ENCODE data around the gene TIE1.

The TIE1 gene

GRCh38 chr1:43348809-43349593 is 48.2 kb downstream of the TIE1 start:
- no peak for TF ChIP-seq CTCF (IDR thresholded peaks at IDR 0.05)
- H3K27ac ChIP-seq: peak overlapping the region; percentile 96
- H3K9me3 ChIP-seq (ENCODE audit: control insufficient read depth, low read length): no peaks in the 10 kb centered on the region
- H3K27me3 ChIP-seq (ENCODE audit: control insufficient read depth, insufficient read depth, low read length): no peaks in the 10 kb centered on the region
- H3K4me2 ChIP-seq (ENCODE audit: low read length): peak overlapping the region; percentile 90
- H3K36me3 ChIP-seq (ENCODE audit: control insufficient read depth, insufficient read depth, low read length): no peaks in the 10 kb centered on the region
- H3K4me1 ChIP-seq: peaks cover 3% of the 10 kb centered on the region
- H3K79me2 ChIP-seq: no peaks in the 10 kb centered on the region
- no peak overlapping the region for H3K9ac ChIP-seq
- H2AFZ ChIP-seq: peak overlapping the region; percentile 94
- peak overlapping the region; percentile 56 for H3K4me3 ChIP-seq (ENCODE audit: low read depth, low read length)

GRCh38 chr1:43349594-43350306 is 49.0 kb downstream of the TIE1 start:
- no peaks in the 10 kb centered on the region for H3K27me3 ChIP-seq (ENCODE audit: control insufficient read depth, insufficient read depth, low read length)
- peak overlapping the region; percentile 96 for H3K27ac ChIP-seq
- peak overlapping the region; percentile 94 for H2AFZ ChIP-seq
- no peaks in the 10 kb centered on the region for H3K79me2 ChIP-seq
- no peaks in the 10 kb centered on the region for H3K9me3 ChIP-seq (ENCODE audit: control insufficient read depth, low read length)
- H3K4me3 ChIP-seq (ENCODE audit: low read depth, low read length): peak overlapping the region; percentile 56
- H3K36me3 ChIP-seq (ENCODE audit: control insufficient read depth, insufficient read depth, low read length): no peaks in the 10 kb centered on the region
- H3K4me2 ChIP-seq (ENCODE audit: low read length): peak overlapping the region; percentile 90
- H3K9ac ChIP-seq: no peak overlapping the region
- no peak for TF ChIP-seq CTCF (IDR thresholded peaks at IDR 0.05)
- H3K4me1 ChIP-seq: peaks cover 3% of the 10 kb centered on the region

- Histone ChIP-seq H3K27me3 (ENCODE audit: control insufficient read depth, insufficient read depth, low read length) (no peaks in the 10 kb centered on the region), H3K4me3 (ENCODE audit: low read depth, low read length) (no peak overlapping the region), H3K27ac (no peak overlapping the region), H2AFZ (no peak overlapping the region), H3K79me2 (no peaks in the 10 kb centered on the region), H3K4me2 (ENCODE audit: low read length) (no peak overlapping the region), H3K9ac (no peak overlapping the region), H3K36me3 (ENCODE audit: control insufficient read depth, insufficient read depth, low read length) (no peaks in the 10 kb centered on the region), H3K4me1 (no peaks in the 10 kb centered on the region), H3K9me3 (ENCODE audit: control insufficient read depth, low read length) (no peaks in the 10 kb centered on the region)
- TF ChIP-seq CTCF (IDR thresholded peaks at IDR 0.05): no peak
These were observed 50.2 kb downstream of the TIE1 start for GRCh38 chr1:43350976-43351375.

- H3K4me3 ChIP-seq (ENCODE audit: low read depth, low read length): no peak overlapping the region
- TF ChIP-seq CTCF (IDR thresholded peaks at IDR 0.05): no peak
- H3K4me1 ChIP-seq: no peaks in the 10 kb centered on the region
- no peak overlapping the region for H3K4me2 ChIP-seq (ENCODE audit: low read length)
- no peak overlapping the region for H3K9ac ChIP-seq
- H3K9me3 ChIP-seq (ENCODE audit: control insufficient read depth, low read length): no peaks in the 10 kb centered on the region
- H3K79me2 ChIP-seq: no peaks in the 10 kb centered on the region
- no peak overlapping the region for H3K27ac ChIP-seq
- H3K27me3 ChIP-seq (ENCODE audit: control insufficient read depth, insufficient read depth, low read length): no peaks in the 10 kb centered on the region
- no peak overlapping the region for H2AFZ ChIP-seq
- no peaks in the 10 kb centered on the region for H3K36me3 ChIP-seq (ENCODE audit: control insufficient read depth, insufficient read depth, low read length)
These were observed 50.9 kb downstream of the TIE1 start for GRCh38 chr1:43351421-43352350.

Measured in parathyroid adenoma (tissue), 2 donors.